Esophagus muscularis mucosa (tissue), 4 donors: Measurements from ENCODE around the gene AFF3. TPM values are rescaled to one million over a fixed set of nuclear protein-coding genes. Genes with fewer than 3 reads are reported as not detected.

ENCODE experiments used
- DNase-seq: peaks from one replicate; pipeline ENCODE4 v3.0.0-alpha.2; 2017; ENCODE audit errors: extremely low spot score
- H3K27ac ChIP-seq, 4 donors: fragments of 200-600 bp; sonication (generic); replicated peaks in 1 of 4; 1 replicate in 3 of 4; 2 replicates in 1 of 4; pipeline ENCODE4 v1.5.1; 2016 to 2019; ENCODE audit warnings: mild to moderate bottlenecking in 1 of 4
- H3K27me3 ChIP-seq, 4 donors: fragments of 200-600 bp; sonication (generic); one replicate each; pipeline versions ENCODE4 v1.5.1 to v1.6.0; 2016 to 2019
- H3K36me3 ChIP-seq, 4 donors: fragments of 200-600 bp; sonication (generic); one replicate each; pipeline ENCODE4 v1.5.1; 2016 to 2019
- H3K4me1 ChIP-seq, 4 donors: fragments of 200-600 bp; sonication (generic); one replicate each; pipeline ENCODE4 v1.5.1; 2016 to 2019
- H3K4me3 ChIP-seq, 4 donors: fragments of 200-600 bp; sonication (generic); 1 replicate in 2 of 4; 2 replicates in 2 of 4; pipeline ENCODE4 v1.5.1; 2016 to 2019; ENCODE audit warnings: mild to moderate bottlenecking in 4 of 4, moderate library complexity in 1 of 4
- H3K9me3 ChIP-seq, 4 donors: fragments of 200-600 bp; sonication (generic); 1 replicate in 3 of 4; 2 replicates in 1 of 4; pipeline ENCODE4 v1.5.1; 2016 to 2019
- CTCF ChIP-seq, 3 experiments: fragments of 200-600 bp in 2 of 3; fragments of 450-650 bp in 1 of 3; sonication (generic) in 2 of 3; IDR thresholded peaks; one replicate each; pipeline ENCODE4 v1.5.1; 2017 to 2019; ENCODE audit warnings: antibody characterized with exemption in 3 of 3, mild to moderate bottlenecking in 2 of 3, moderate library complexity in 1 of 3
- EP300 ChIP-seq: sonication (generic); formaldehyde crosslinking; IDR thresholded peaks from one replicate; pipeline ENCODE4 v1.6.1; 2017; ENCODE audit warnings: antibody characterized with exemption
- POLR2A ChIP-seq: fragments of 450-650 bp; IDR thresholded peaks from one replicate; pipeline ENCODE4 v1.6.1; 2017; ENCODE audit warnings: antibody characterized with exemption, moderate library complexity, mild to moderate bottlenecking, low read depth
- POLR2AphosphoS5 ChIP-seq, 2 donors: sonication (generic); formaldehyde crosslinking; IDR thresholded peaks; one replicate each; pipeline ENCODE4 v1.6.1; 2017; ENCODE audit warnings: antibody characterized with exemption in 2 of 2
- WGBS: methylation state at CpG from one replicate; pipeline ENCODE4 v1.1.5; 2018; 5-methylcytosine and 5-hydroxymethylcytosine counted together
- intact Hi-C: fragments of 100-400 bp; cut with DNase I; formaldehyde crosslinking; loops from one replicate; pipeline ENCODE4 v1.15.1; 2023
- total RNA-seq, 4 donors: library from RNA; depleted of rRNA; stranded (reverse); fragments of >200 nt; gene quantifications; one replicate each; pipeline versions ENCODE4 v1.1.0 to v1.2.1, GENCODE V29; 2016

The AFF3 gene
- total RNA-seq, 4 donors from 2014 or later: 36.4 to 99.5 (median 56.9) TPM

- Histone ChIP-seq H3K27me3 (no peaks in the 10 kb centered on the region), H3K9me3 (no peaks in the 10 kb centered on the region), H3K4me1 (no peaks in the 10 kb centered on the region), H3K4me3 (no peak overlapping the region), H3K27ac (no peak overlapping the region), H3K36me3 (no peaks in the 10 kb centered on the region)
- intact Hi-C loops: no loop called here
- TF ChIP-seq CTCF (IDR thresholded peaks at IDR 0.05) (no peak), EP300 (no peak), POLR2AphosphoS5 (IDR thresholded peaks at IDR 0.05) (no peak), POLR2A (no peak)
- WGBS: 76% methylated on average over 3 of the region's 3 CpGs
- peak; percentile 82 for DNase-seq
Measured at GRCh38 chr2:100141906-100142305, 484 bp downstream of the AFF3 start.

- intact Hi-C loops: no loop called here
- TF ChIP-seq POLR2A (no peak), EP300 (no peak), CTCF (IDR thresholded peaks at IDR 0.05) (no peak), POLR2AphosphoS5 (IDR thresholded peaks at IDR 0.05) (no peak)
- H3K4me3 ChIP-seq: no peak overlapping the region
- peak; percentile 78 for DNase-seq
- H3K4me1 ChIP-seq: no peaks in the 10 kb centered on the region
- no peaks in the 10 kb centered on the region for H3K27me3 ChIP-seq
- H3K9me3 ChIP-seq: no peaks in the 10 kb centered on the region
- no peaks in the 10 kb centered on the region for H3K36me3 ChIP-seq
- H3K27ac ChIP-seq: no peak overlapping the region
- 82% methylated on average over 3 of the region's 3 CpGs for WGBS
Measured at GRCh38 chr2:100140582-100140981, 1.8 kb downstream of the AFF3 start.

- WGBS: 78% methylated on average over 5 of the region's 5 CpGs
- Histone ChIP-seq H3K4me1 (no peaks in the 10 kb centered on the region), H3K9me3 (no peaks in the 10 kb centered on the region), H3K27me3 (no peaks in the 10 kb centered on the region), H3K36me3 (no peaks in the 10 kb centered on the region), H3K4me3 (no peak overlapping the region), H3K27ac (no peak overlapping the region)
- TF ChIP-seq EP300 (no peak), CTCF (IDR thresholded peaks at IDR 0.05) (no peak), POLR2A (no peak), POLR2AphosphoS5 (IDR thresholded peaks at IDR 0.05) (no peak)
- intact Hi-C loops: no loop called here
- peak; percentile 77 for DNase-seq
Measured at GRCh38 chr2:100137866-100138570, 4.4 kb downstream of the AFF3 start.

GRCh38 chr2:100137318-100137717 lies 5.1 kb downstream of the AFF3 start:
- no peaks in the 10 kb centered on the region for H3K9me3 ChIP-seq
- no peaks in the 10 kb centered on the region for H3K27me3 ChIP-seq
- H3K36me3 ChIP-seq: no peaks in the 10 kb centered on the region
- no peak overlapping the region for H3K27ac ChIP-seq
- H3K4me3 ChIP-seq: no peak overlapping the region
- TF ChIP-seq POLR2AphosphoS5 (IDR thresholded peaks at IDR 0.05) (no peak), POLR2A (no peak), CTCF (IDR thresholded peaks at IDR 0.05) (no peak), EP300 (no peak)
- intact Hi-C loops: no loop called here
- no peak for DNase-seq
- no peaks in the 10 kb centered on the region for H3K4me1 ChIP-seq
- WGBS: 83% methylated on average over 5 of the region's 5 CpGs

- Histone ChIP-seq H3K27me3 (no peaks in the 10 kb centered on the region), H3K9me3 (no peaks in the 10 kb centered on the region), H3K27ac (no peak overlapping the region), H3K36me3 (no peaks in the 10 kb centered on the region), H3K4me1 (no peaks in the 10 kb centered on the region), H3K4me3 (no peak overlapping the region)
- TF ChIP-seq POLR2A (no peak), CTCF (IDR thresholded peaks at IDR 0.05) (no peak), POLR2AphosphoS5 (IDR thresholded peaks at IDR 0.05) (no peak), EP300 (no peak)
- DNase-seq: no peak
- WGBS: 90% methylated on average over 4 of the region's 4 CpGs
- intact Hi-C loops: no loop called here
Measured at GRCh38 chr2:100136310-100136709, 6.1 kb downstream of the AFF3 start.
